GM23338 (cell line): ENCODE results near the gene KRT2. TPM values are rescaled to one million over a fixed set of nuclear protein-coding genes. Genes with fewer than 3 reads are reported as not detected.
A peak's percentile ranks its signal among the peaks of the same experiment; 100 is the strongest.

Source experiments
- ATAC-seq: fragments of 200-7000 bp; cut with Tn5 transposase; 3 replicates; pipeline ENCODE4 v1.9.1; 2020
- DNase-seq: peaks from one replicate; pipeline ENCODE4 v3.0.0-alpha.2; 2015; ENCODE audit warnings: low spot score
- H2AFZ ChIP-seq: fragments of 200-600 bp; sonication (generic); 2 replicates; pipeline ENCODE4 v1.8.0; 2016; ENCODE audit warnings: antibody characterized with exemption, mild to moderate bottlenecking, moderate library complexity
- H3F3A ChIP-seq: fragments of 200-600 bp; sonication (generic); replicated peaks from 2 replicates; pipeline ENCODE4 v1.8.0; 2017; ENCODE audit warnings: antibody characterized with exemption, mixed run types, low read depth
- H3K27ac ChIP-seq: fragments of 200-600 bp; sonication (generic); 2 replicates; pipeline ENCODE4 v1.6.1; 2016; ENCODE audit warnings: low read depth
- H3K27me3 ChIP-seq: fragments of 200-600 bp; sonication (generic); 2 replicates; pipeline ENCODE4 v1.8.0; 2016; ENCODE audit warnings: mild to moderate bottlenecking, mixed run types, moderate library complexity; ENCODE audit not compliant: insufficient read depth
- H3K36me3 ChIP-seq: fragments of 200-600 bp; sonication (generic); 2 replicates; pipeline ENCODE4 v1.8.0; 2016; ENCODE audit warnings: mild to moderate bottlenecking; ENCODE audit not compliant: insufficient read depth
- H3K4me1 ChIP-seq: fragments of 200-600 bp; sonication (generic); 2 replicates; pipeline ENCODE4 v1.8.0; 2016; ENCODE audit warnings: mild to moderate bottlenecking, moderate library complexity; ENCODE audit not compliant: insufficient read depth
- H3K4me2 ChIP-seq: fragments of 200-600 bp; sonication (generic); 2 replicates; pipeline ENCODE4 v1.7.1; 2017; ENCODE audit warnings: mixed run types
- H3K4me3 ChIP-seq: fragments of 200-600 bp; sonication (generic); 2 replicates; pipeline ENCODE4 v1.6.1; 2016; ENCODE audit warnings: mixed run types
- H3K79me2 ChIP-seq: fragments of 200-600 bp; sonication (generic); replicated peaks from 2 replicates; pipeline ENCODE4 v1.8.0; 2017; ENCODE audit warnings: mild to moderate bottlenecking; ENCODE audit not compliant: insufficient read depth
- H3K9me2 ChIP-seq: fragments of 200-600 bp; sonication (generic); 2 replicates; pipeline ENCODE4 v1.8.0; 2017; ENCODE audit not compliant: insufficient read depth
- H4K20me1 ChIP-seq: fragments of 200-600 bp; sonication (generic); replicated peaks from 2 replicates; pipeline ENCODE4 v1.8.0; 2017; ENCODE audit warnings: mild to moderate bottlenecking; ENCODE audit not compliant: insufficient read depth
- H3K27ac Mint-ChIP-seq: 2 replicates; pipeline ENCODE4 v1.8.0; 2020; ENCODE audit warnings: inconsistent platforms, mild to moderate bottlenecking, moderate library complexity, mixed read lengths
- H3K27me3 Mint-ChIP-seq: 3 replicates; pipeline ENCODE4 v1.8.0; 2022; ENCODE audit warnings: low read depth, mild to moderate bottlenecking, moderate library complexity, mixed read lengths, inconsistent platforms; ENCODE audit not compliant: insufficient read depth, poor library complexity
- H3K36me3 Mint-ChIP-seq: 3 replicates; pipeline ENCODE4 v1.8.0; 2021; ENCODE audit warnings: low read depth, mild to moderate bottlenecking, inconsistent platforms, moderate library complexity, mixed read lengths
- H3K4me1 Mint-ChIP-seq: 3 replicates; pipeline ENCODE4 v1.8.0; 2020; ENCODE audit warnings: mild to moderate bottlenecking, inconsistent platforms, mixed read lengths
- H3K4me3 Mint-ChIP-seq: 3 replicates; pipeline ENCODE4 v1.8.0; 2021; ENCODE audit warnings: moderate library complexity, mild to moderate bottlenecking, inconsistent platforms, mixed read lengths
- H3K9me3 Mint-ChIP-seq: 3 replicates; pipeline ENCODE4 v1.8.0; 2020; ENCODE audit warnings: moderate library complexity, mild to moderate bottlenecking, inconsistent platforms, mixed read lengths
- CREB1 ChIP-seq: fragments of 250-450 bp; sonication (Bioruptor Pico); IDR thresholded peaks from 2 replicates; pipeline ENCODE4 v1.5.0; 2020; ENCODE audit warnings: low read depth, mild to moderate bottlenecking, moderate library complexity
- EZH2 ChIP-seq: fragments of 200-600 bp; sonication (generic); IDR thresholded peaks from one replicate; pipeline ENCODE4 v1.8.0; 2017; ENCODE audit warnings: antibody characterized with exemption, mild to moderate bottlenecking, low read depth; ENCODE audit not compliant: unreplicated experiment
- EZH2phosphoT487 ChIP-seq: fragments of 200-600 bp; sonication (generic); IDR thresholded peaks from one replicate; pipeline ENCODE4 v1.8.1; 2018; ENCODE audit warnings: antibody characterized with exemption; ENCODE audit not compliant: unreplicated experiment
- JUNB ChIP-seq: IDR thresholded peaks from one replicate; pipeline ENCODE4 v1.6.1; 2016; ENCODE audit warnings: antibody characterized with exemption; ENCODE audit not compliant: unreplicated experiment
- NANOG ChIP-seq: IDR thresholded peaks from 2 replicates; pipeline ENCODE4 v1.6.1; 2016; ENCODE audit warnings: antibody characterized with exemption, borderline replicate concordance
- ZNF114 ChIP-seq: fragments of 250-450 bp; sonication (Bioruptor Pico); IDR thresholded peaks from 2 replicates; pipeline ENCODE4 v1.5.0; 2020; ENCODE audit warnings: mild to moderate bottlenecking, moderate library complexity
- ZNF331 ChIP-seq: fragments of 250-450 bp; sonication (Bioruptor Pico); IDR thresholded peaks from 2 replicates; pipeline ENCODE4 v1.5.0; 2020; ENCODE audit warnings: low read depth, mild to moderate bottlenecking, moderate library complexity
- polyA plus RNA-seq: library from polyadenylated mRNA; unstranded; fragments of >200 nt; fragmentation: Nextera tagmentation; extraction: Ambion mirVana; gene quantifications from 2 replicates; pipeline ENCODE4 v1.2.1, GENCODE V29; 2016
- total RNA-seq: library from RNA; depleted of rRNA; stranded (reverse); fragments of >200 nt; shearing (Covaris generic); gene quantifications from 2 replicates; pipeline ENCODE4 v1.2.3, GENCODE V29; 2014
- TF ChIP-seq, protein P1 (sequence below), 2 experiments: fragments of 200-600 bp in 1 of 2; sonication (generic) in 1 of 2; conservative IDR thresholded peaks; 2 replicates each; pipeline versions ENCODE4 v1.5.1 to v1.6.1; 2016 to 2017; ENCODE audit warnings: antibody characterized with exemption in 2 of 2, low read depth in 2 of 2, mild to moderate bottlenecking in 2 of 2, moderate library complexity in 1 of 2
- TF ChIP-seq, protein P2 (sequence below): fragments of 250-450 bp; sonication (Bioruptor Pico); IDR thresholded peaks from 2 replicates; pipeline ENCODE4 v1.5.0; 2020; ENCODE audit warnings: mild to moderate bottlenecking, moderate library complexity

KRT2 gene
- total and polyA plus RNA-seq, 2 experiments from 2014 or later, result not detected

DNA sequence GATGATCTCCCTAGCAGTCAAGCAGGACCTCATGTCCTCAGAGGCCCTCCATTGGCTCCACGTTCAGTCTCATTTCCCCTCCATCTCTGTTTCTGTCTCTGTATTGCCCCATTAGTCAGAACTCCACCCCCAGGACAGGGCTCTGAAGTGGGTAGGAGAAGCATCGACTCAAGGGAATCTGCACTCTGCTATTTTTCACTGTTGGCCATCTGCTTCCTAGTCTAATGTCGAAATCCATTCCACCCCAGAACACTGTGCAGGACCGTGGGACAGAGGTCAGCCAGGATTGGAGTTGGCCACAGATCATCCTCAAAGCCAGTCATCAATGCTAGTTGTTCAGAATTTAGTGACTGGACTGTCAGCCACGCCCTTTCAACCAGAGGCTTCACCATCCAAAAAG is 41.2 kb upstream of the KRT2 start:
- TF ChIP-seq EZH2phosphoT487 (no peak), ZNF114 (CRISPR knock-in tag) (no peak), JUNB (no peak), EZH2 (no peak), CREB1 (CRISPR knock-in tag) (no peak), NANOG (no peak), ZNF331 (CRISPR knock-in tag) (no peak)
- TF ChIP-seq, protein P1, sequence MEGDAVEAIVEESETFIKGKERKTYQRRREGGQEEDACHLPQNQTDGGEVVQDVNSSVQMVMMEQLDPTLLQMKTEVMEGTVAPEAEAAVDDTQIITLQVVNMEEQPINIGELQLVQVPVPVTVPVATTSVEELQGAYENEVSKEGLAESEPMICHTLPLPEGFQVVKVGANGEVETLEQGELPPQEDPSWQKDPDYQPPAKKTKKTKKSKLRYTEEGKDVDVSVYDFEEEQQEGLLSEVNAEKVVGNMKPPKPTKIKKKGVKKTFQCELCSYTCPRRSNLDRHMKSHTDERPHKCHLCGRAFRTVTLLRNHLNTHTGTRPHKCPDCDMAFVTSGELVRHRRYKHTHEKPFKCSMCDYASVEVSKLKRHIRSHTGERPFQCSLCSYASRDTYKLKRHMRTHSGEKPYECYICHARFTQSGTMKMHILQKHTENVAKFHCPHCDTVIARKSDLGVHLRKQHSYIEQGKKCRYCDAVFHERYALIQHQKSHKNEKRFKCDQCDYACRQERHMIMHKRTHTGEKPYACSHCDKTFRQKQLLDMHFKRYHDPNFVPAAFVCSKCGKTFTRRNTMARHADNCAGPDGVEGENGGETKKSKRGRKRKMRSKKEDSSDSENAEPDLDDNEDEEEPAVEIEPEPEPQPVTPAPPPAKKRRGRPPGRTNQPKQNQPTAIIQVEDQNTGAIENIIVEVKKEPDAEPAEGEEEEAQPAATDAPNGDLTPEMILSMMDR (conservative IDR thresholded peaks at IDR 0.05; ENCODE audit: low read depth in 2 of 2), result no peak
- no peak overlapping the region for H3K27ac ChIP-seq
- no peaks in the 10 kb centered on the region for H3K36me3 ChIP-seq
- H4K20me1 ChIP-seq, result no peaks in the 10 kb centered on the region
- H3K9me2 ChIP-seq, result no peaks in the 10 kb centered on the region
- Mint-ChIP-seq H3K36me3 (no peaks in the 10 kb centered on the region), H3K27ac (no peak overlapping the region), H3K4me1 (peaks cover 15% of the 10 kb centered on the region), H3K4me3 (no peak overlapping the region), H3K27me3 (peaks cover 26% of the 10 kb centered on the region), H3K9me3 (no peaks in the 10 kb centered on the region)
- H3F3A ChIP-seq, result no peaks in the 10 kb centered on the region
- peaks cover 28% of the 10 kb centered on the region for H3K27me3 ChIP-seq
- no peak for DNase-seq
- no peak overlapping the region for H2AFZ ChIP-seq
- H3K4me1 ChIP-seq, result peaks cover 14% of the 10 kb centered on the region
- no peaks in the 10 kb centered on the region for H3K79me2 ChIP-seq
- no peak overlapping the region for H3K4me3 ChIP-seq
- H3K4me2 ChIP-seq, result no peak overlapping the region
- ATAC-seq, result no peak

DNA sequence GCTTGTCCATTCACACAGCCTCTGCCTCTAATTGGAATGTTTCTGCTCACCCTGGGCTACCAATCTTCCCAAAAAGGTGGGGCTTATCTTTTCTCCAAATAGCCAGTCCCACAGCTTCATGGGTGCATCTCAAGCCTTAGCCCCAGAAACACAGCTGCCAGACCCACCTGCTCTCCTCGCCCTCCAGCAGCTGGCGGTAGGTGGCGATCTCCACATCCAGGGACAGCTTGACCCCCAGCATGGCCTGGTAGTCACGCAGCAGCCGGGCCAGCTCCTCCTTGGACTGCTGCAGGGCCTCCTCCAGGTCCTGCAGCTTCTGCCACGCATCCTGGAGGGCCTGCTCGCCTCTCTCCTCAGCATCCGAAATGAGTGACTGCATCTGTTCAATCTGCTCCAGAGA is 40.2 kb upstream of the KRT2 start:
- Histone ChIP-seq H3K79me2 (no peaks in the 10 kb centered on the region), H4K20me1 (no peaks in the 10 kb centered on the region), H3K27me3 (peaks cover 28% of the 10 kb centered on the region), H2AFZ (no peak overlapping the region), H3F3A (no peaks in the 10 kb centered on the region), H3K27ac (no peak overlapping the region), H3K4me3 (no peak overlapping the region), H3K9me2 (no peaks in the 10 kb centered on the region), H3K4me2 (no peak overlapping the region), H3K36me3 (no peaks in the 10 kb centered on the region), H3K4me1 (peaks cover 9% of the 10 kb centered on the region)
- no peaks in the 10 kb centered on the region for H3K36me3 Mint-ChIP-seq
- H3K9me3 Mint-ChIP-seq, result no peaks in the 10 kb centered on the region
- H3K27me3 Mint-ChIP-seq, result peaks cover 30% of the 10 kb centered on the region
- H3K27ac Mint-ChIP-seq, result no peak overlapping the region
- TF ChIP-seq, protein P2, sequence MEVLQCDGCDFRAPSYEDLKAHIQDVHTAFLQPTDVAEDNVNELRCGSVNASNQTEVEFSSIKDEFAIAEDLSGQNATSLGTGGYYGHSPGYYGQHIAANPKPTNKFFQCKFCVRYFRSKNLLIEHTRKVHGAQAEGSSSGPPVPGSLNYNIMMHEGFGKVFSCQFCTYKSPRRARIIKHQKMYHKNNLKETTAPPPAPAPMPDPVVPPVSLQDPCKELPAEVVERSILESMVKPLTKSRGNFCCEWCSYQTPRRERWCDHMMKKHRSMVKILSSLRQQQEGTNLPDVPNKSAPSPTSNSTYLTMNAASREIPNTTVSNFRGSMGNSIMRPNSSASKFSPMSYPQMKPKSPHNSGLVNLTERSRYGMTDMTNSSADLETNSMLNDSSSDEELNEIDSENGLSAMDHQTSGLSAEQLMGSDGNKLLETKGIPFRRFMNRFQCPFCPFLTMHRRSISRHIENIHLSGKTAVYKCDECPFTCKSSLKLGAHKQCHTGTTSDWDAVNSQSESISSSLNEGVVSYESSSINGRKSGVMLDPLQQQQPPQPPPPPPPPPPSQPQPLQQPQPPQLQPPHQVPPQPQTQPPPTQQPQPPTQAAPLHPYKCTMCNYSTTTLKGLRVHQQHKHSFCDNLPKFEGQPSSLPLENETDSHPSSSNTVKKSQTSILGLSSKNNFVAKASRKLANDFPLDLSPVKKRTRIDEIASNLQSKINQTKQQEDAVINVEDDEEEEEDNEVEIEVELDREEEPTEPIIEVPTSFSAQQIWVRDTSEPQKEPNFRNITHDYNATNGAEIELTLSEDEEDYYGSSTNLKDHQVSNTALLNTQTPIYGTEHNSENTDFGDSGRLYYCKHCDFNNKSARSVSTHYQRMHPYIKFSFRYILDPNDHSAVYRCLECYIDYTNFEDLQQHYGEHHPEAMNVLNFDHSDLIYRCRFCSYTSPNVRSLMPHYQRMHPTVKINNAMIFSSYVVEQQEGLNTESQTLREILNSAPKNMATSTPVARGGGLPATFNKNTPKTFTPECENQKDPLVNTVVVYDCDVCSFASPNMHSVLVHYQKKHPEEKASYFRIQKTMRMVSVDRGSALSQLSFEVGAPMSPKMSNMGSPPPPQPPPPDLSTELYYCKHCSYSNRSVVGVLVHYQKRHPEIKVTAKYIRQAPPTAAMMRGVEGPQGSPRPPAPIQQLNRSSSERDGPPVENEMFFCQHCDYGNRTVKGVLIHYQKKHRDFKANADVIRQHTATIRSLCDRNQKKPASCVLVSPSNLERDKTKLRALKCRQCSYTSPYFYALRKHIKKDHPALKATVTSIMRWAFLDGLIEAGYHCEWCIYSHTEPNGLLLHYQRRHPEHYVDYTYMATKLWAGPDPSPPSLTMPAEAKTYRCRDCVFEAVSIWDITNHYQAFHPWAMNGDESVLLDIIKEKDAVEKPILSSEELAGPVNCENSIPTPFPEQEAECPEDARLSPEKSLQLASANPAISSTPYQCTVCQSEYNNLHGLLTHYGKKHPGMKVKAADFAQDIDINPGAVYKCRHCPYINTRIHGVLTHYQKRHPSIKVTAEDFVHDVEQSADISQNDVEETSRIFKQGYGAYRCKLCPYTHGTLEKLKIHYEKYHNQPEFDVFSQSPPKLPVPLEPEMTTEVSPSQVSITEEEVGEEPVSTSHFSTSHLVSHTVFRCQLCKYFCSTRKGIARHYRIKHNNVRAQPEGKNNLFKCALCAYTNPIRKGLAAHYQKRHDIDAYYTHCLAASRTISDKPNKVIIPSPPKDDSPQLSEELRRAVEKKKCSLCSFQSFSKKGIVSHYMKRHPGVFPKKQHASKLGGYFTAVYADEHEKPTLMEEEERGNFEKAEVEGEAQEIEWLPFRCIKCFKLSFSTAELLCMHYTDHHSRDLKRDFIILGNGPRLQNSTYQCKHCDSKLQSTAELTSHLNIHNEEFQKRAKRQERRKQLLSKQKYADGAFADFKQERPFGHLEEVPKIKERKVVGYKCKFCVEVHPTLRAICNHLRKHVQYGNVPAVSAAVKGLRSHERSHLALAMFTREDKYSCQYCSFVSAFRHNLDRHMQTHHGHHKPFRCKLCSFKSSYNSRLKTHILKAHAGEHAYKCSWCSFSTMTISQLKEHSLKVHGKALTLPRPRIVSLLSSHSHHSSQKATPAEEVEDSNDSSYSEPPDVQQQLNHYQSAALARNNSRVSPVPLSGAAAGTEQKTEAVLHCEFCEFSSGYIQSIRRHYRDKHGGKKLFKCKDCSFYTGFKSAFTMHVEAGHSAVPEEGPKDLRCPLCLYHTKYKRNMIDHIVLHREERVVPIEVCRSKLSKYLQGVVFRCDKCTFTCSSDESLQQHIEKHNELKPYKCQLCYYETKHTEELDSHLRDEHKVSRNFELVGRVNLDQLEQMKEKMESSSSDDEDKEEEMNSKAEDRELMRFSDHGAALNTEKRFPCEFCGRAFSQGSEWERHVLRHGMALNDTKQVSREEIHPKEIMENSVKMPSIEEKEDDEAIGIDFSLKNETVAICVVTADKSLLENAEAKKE (CRISPR knock-in tag), result 0 out of 2 replicates have a peak, but pooled peaks have one; percentile 24
- no peak for TF ChIP-seq CREB1 (CRISPR knock-in tag)
- TF ChIP-seq, protein P1 (conservative IDR thresholded peaks at IDR 0.05; ENCODE audit: low read depth in 2 of 2), result peak; percentile 55 to 85
- DNase-seq (peak; percentile 69), ATAC-seq (peak; percentile 84)
- peaks cover 8% of the 10 kb centered on the region for H3K4me1 Mint-ChIP-seq
- no peak overlapping the region for H3K4me3 Mint-ChIP-seq
